GM12865 (cell line): ENCODE data around the gene PDC.
"Not testable (repeated sequence)": the region's sequence is repeated elsewhere in the genome, so short reads cannot be mapped to it uniquely, and the experiment has no call there.

Experiments
- DNase-seq: peaks from one replicate; pipeline ENCODE4 v3.0.0; 2010; ENCODE audit warnings: low read depth
- H3K4me3 ChIP-seq: 2 replicates; pipeline ENCODE4 v1.5.1; 2011; ENCODE audit warnings: mild to moderate bottlenecking, low read depth, low read length, control low read depth
- CTCF ChIP-seq: IDR thresholded peaks from 2 replicates; pipeline ENCODE4 v1.5.1; 2011; ENCODE audit warnings: low read length, control low read depth, low read depth, inconsistent platforms; ENCODE audit not compliant: insufficient read depth; ENCODE audit errors: missing control alignments

PDC gene

DNA sequence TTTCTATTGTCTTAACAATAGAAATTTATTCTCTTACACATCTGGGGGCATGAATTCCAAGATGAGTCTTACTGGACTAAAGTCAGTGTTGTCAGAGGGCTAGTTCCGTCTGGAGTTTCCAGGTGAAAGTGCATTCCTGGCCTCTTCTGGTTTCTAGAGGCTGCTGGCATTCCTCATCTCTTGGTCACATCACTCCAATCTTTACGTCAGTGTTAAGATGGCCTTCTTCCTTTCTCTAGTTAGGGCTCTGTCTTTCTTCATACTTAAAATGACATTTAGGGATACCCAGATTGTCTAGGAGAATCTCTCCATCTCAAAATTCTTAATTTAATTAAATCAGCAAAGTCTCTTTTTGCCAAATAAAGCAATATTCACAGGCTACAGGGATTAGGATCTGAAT is 13.3 kb upstream of the PDC start:
- no peak overlapping the region for H3K4me3 ChIP-seq
- no peak for DNase-seq
- no peak for TF ChIP-seq CTCF

DNA sequence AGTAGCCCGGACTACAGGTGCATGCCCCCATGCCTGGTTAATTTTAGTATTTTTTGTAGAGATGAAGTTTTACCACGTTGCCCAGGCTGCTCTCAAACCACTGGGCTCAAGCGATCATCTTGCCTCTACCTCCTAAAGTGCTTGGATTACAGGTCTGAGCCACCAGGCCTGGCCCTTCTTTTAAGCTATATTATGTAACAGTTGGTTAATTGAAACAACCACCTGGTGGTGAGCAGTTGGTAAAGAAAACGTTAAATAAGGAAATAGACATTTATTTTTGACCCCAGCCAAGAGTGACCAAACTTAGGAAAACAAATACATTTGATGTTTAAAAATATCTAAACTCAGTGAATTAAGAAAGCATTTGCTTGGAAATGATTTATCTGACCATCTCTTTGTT is 12.1 kb upstream of the PDC start:
- no peak for TF ChIP-seq CTCF
- DNase-seq, result no peak
- H3K4me3 ChIP-seq, result no peak overlapping the region

DNA sequence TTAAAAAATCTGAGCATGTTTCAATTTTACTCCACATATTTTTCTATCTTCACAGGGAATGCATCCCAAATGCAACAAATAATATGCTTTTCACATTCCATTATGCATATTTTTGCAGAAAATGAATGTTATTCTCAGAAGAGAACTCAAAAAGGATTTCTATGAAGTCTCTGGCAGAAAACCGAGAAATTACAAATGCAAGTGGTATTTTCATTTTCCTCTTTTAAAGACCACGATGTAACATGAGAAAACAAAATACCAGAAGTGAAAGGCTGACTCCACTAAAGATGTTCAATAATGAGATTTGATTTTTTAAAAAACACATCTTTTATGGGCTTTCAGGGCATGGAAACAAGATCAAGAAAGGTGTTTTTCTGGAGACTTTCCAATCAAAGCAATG is 5.0 kb upstream of the PDC start:
- TF ChIP-seq CTCF, result no peak
- DNase-seq, result no peak
- no peak overlapping the region for H3K4me3 ChIP-seq

DNA sequence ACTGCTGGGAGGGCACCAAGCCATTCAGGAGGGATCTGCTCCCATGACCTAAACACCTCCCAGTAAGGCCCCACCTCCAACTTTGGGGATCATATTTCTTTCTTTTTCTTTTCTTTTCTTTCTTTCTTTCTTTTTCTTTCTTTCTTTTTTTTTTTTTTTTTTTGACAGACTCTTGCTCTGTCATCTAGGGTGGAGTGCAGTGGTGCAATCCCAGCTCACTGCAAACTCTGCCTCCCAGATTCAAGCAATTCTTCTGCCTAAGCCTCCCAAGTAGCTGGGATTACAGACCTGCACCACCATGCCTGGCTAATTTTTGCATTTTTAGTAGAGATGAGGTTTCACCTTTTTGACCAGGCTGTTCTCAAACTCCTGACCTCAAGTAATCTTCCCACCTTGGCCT is 4.6 kb upstream of the PDC start:
- DNase-seq, H3K4me3 ChIP-seq: not testable (repeated sequence)

- no peak overlapping the region for H3K4me3 ChIP-seq
- DNase-seq, result no peak
- TF ChIP-seq CTCF, result no peak
Observed at GRCh38 chr1:186463926-186464325, 3.0 kb upstream of the PDC start.

DNA sequence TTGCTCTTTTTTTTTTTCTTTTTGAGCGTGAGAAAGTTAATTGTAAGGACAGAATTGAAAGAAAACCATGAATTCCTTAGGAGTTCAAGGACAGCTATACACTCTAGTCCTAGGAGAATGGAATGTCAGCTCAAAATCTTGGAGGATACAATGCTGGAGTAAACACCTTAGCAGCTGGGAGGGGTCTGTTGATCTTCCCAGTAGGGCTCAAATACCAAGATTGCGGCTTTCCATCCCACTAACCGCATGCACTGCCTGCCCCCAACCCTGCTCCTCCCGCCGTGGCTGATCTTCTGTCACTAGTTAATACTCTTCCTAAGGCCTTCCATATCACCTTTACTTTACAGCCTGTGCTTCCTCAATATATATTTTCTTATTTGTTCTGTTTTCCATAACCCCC is 2.6 kb upstream of the PDC start:
- TF ChIP-seq CTCF, result no peak
- DNase-seq, result no peak

DNA sequence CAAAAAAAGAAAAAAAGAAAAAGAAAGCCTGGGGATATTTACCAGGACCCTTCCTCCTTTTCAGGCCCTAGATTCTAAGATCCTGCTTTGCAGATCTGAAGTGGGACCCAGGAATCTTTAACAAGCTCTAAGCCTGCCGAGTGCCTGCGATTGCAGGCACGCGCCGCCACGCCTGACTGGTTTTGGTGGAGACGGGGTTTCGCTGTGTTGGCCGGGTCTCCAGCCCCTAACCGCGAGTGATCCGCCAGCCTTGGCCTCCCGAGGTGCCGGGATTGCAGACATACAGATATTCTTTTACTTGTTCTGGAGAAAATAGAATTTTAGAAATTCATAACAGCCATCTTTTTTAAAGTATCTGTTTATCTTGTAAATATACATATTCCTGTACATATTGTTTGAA is 1.8 kb downstream of the PDC start:
- not testable (repeated sequence) for H3K4me3 ChIP-seq, DNase-seq

More for the DNA sequence above, 2.6 kb upstream of the PDC start:
- no peak overlapping the region for H3K4me3 ChIP-seq

GRCh38 chr1:186456729-186457255 is 4.1 kb downstream of the PDC start:
- TF ChIP-seq CTCF, result no peak

More at GRCh38 chr1:186456729-186457255, 4.1 kb downstream of the PDC start:
- DNase-seq, result no peak
- no peak overlapping the region for H3K4me3 ChIP-seq
